H9 (cell line): ENCODE data around the gene SERPING1. TPM values are rescaled to one million over a fixed set of nuclear protein-coding genes. Genes with fewer than 3 reads are reported as not detected.

ENCODE experiments used
- DNase-seq: peaks from one replicate; pipeline ENCODE4 v3.0.0-alpha.2; 2017
- H2AFZ ChIP-seq: one replicate; pipeline ENCODE4 v1.6.1; 2013; ENCODE audit warnings: mild to moderate bottlenecking, low read length, control low read depth, moderate library complexity
- H2AK5ac ChIP-seq: 2 replicates; pipeline ENCODE4 v1.6.1; 2013; ENCODE audit warnings: low read length, control low read depth, mixed read lengths; ENCODE audit not compliant: insufficient read length
- H2BK120ac ChIP-seq: one replicate; pipeline ENCODE4 v1.6.1; 2013; ENCODE audit warnings: low read depth, mild to moderate bottlenecking, low read length, control low read depth, inconsistent platforms; ENCODE audit not compliant: poor library complexity, severe bottlenecking
- H2BK12ac ChIP-seq: 2 replicates; pipeline ENCODE4 v1.6.1; 2013; ENCODE audit warnings: low read length, control low read depth, mixed read lengths, low read depth; ENCODE audit not compliant: insufficient read length
- H2BK15ac ChIP-seq: 2 replicates; pipeline ENCODE4 v1.6.1; 2013; ENCODE audit warnings: low read depth, low read length, control low read depth
- H2BK20ac ChIP-seq: one replicate; pipeline ENCODE4 v1.6.1; 2013; ENCODE audit warnings: low read depth, mild to moderate bottlenecking, low read length, control low read depth, inconsistent platforms; ENCODE audit not compliant: poor library complexity, severe bottlenecking
- H2BK5ac ChIP-seq: 2 replicates; pipeline ENCODE4 v1.6.1; 2013; ENCODE audit warnings: low read length, control low read depth, mixed read lengths; ENCODE audit not compliant: insufficient read length
- H3K14ac ChIP-seq: 2 replicates; pipeline ENCODE4 v1.6.1; 2013; ENCODE audit warnings: low read length, control low read depth; ENCODE audit not compliant: insufficient read depth
- H3K18ac ChIP-seq: 2 replicates; pipeline ENCODE4 v1.6.1; 2013; ENCODE audit warnings: low read depth, mild to moderate bottlenecking, mixed read lengths, low read length, control low read depth; ENCODE audit not compliant: insufficient read length
- H3K23ac ChIP-seq: 2 replicates; pipeline ENCODE4 v1.6.1; 2013; ENCODE audit warnings: low read length, control low read depth, mixed read lengths, low read depth; ENCODE audit not compliant: insufficient read length
- H3K23me2 ChIP-seq: 2 replicates; pipeline ENCODE4 v1.6.1; 2013; ENCODE audit warnings: low read depth, mild to moderate bottlenecking, mixed read lengths, low read length, control low read depth; ENCODE audit not compliant: insufficient read length, poor library complexity, severe bottlenecking
- H3K27ac ChIP-seq: 2 replicates; pipeline ENCODE4 v1.5.1; 2013; ENCODE audit warnings: low read length, control low read depth, mixed read lengths, low read depth; ENCODE audit not compliant: insufficient read length
- H3K27me3 ChIP-seq: 2 replicates; pipeline ENCODE4 v1.6.1; 2013; ENCODE audit warnings: low read length, control low read depth, inconsistent platforms; ENCODE audit not compliant: insufficient read depth
- H3K4ac ChIP-seq: 2 replicates; pipeline ENCODE4 v1.6.1; 2013; ENCODE audit warnings: low read depth, mild to moderate bottlenecking, control low read depth, inconsistent platforms, low read length, moderate library complexity
- H3K4me1 ChIP-seq: 2 replicates; pipeline ENCODE4 v1.6.1; 2013; ENCODE audit warnings: low read length, control low read depth, inconsistent platforms; ENCODE audit not compliant: insufficient read depth
- H3K4me2 ChIP-seq: 2 replicates; pipeline ENCODE4 v1.6.1; 2013; ENCODE audit warnings: low read length, control low read depth, mixed read lengths; ENCODE audit not compliant: insufficient read length, insufficient read depth
- H3K56ac ChIP-seq: 2 replicates; pipeline ENCODE4 v1.6.1; 2013; ENCODE audit warnings: low read depth, mild to moderate bottlenecking, mixed read lengths, low read length, control low read depth; ENCODE audit not compliant: insufficient read length
- H3K79me1 ChIP-seq: 2 replicates; pipeline ENCODE4 v1.6.1; 2013; ENCODE audit warnings: low read depth, mild to moderate bottlenecking, moderate library complexity, low read length, control low read depth, inconsistent platforms; ENCODE audit not compliant: insufficient read depth, poor library complexity, severe bottlenecking
- H3K79me2 ChIP-seq: 2 replicates; pipeline ENCODE4 v1.6.1; 2013; ENCODE audit warnings: low read length, control low read depth, inconsistent platforms; ENCODE audit not compliant: insufficient read depth
- H3K9ac ChIP-seq: 2 replicates; pipeline ENCODE4 v1.6.1; 2013; ENCODE audit warnings: low read length, control low read depth, mixed read lengths; ENCODE audit not compliant: insufficient read length; ENCODE audit errors: extremely low read depth
- H3K9me3 ChIP-seq: one replicate; pipeline ENCODE4 v1.6.1; 2013; ENCODE audit warnings: low read depth, low read length, inconsistent platforms; ENCODE audit not compliant: control insufficient read depth
- H3T11ph ChIP-seq: one replicate; pipeline ENCODE4 v1.6.1; 2013; ENCODE audit warnings: mild to moderate bottlenecking, low read length, control low read depth, inconsistent platforms
- H4K20me1 ChIP-seq: one replicate; pipeline ENCODE4 v1.6.1; 2013; ENCODE audit not compliant: control insufficient read depth, insufficient read length, insufficient read depth
- H4K5ac ChIP-seq: 2 replicates; pipeline ENCODE4 v1.6.1; 2013; ENCODE audit warnings: low read depth, mild to moderate bottlenecking, mixed read lengths, low read length, control low read depth; ENCODE audit not compliant: insufficient read length
- H4K8ac ChIP-seq: replicated peaks from 2 replicates; pipeline ENCODE4 v1.6.1; 2013; ENCODE audit warnings: low read length, control low read depth, mixed read lengths, low read depth; ENCODE audit not compliant: insufficient read length
- H4K91ac ChIP-seq: 2 replicates; pipeline ENCODE4 v1.6.1; 2013; ENCODE audit warnings: low read depth, mild to moderate bottlenecking, moderate library complexity, mixed read lengths, low read length, control low read depth; ENCODE audit not compliant: insufficient read length
- H3K27ac Mint-ChIP-seq, 3 experiments: 2 replicates in 2 of 3; 3 replicates in 1 of 3; pipeline ENCODE4 v1.8.0; 2020 to 2021; ENCODE audit warnings: mixed read lengths in 3 of 3, mild to moderate bottlenecking in 1 of 3, moderate library complexity in 1 of 3
- H3K27me3 Mint-ChIP-seq: 2 replicates; pipeline ENCODE4 v1.8.0; 2021; ENCODE audit warnings: low read depth, mild to moderate bottlenecking, moderate library complexity, mixed read lengths
- H3K36me3 Mint-ChIP-seq, 3 experiments: 2 replicates in 2 of 3; 3 replicates in 1 of 3; pipeline ENCODE4 v1.8.0; 2020 to 2021; ENCODE audit warnings: low read depth in 3 of 3, mixed read lengths in 3 of 3; ENCODE audit not compliant: insufficient read depth in 1 of 3
- H3K4me1 Mint-ChIP-seq, 2 experiments: 2 replicates each; pipeline ENCODE4 v1.8.0; 2020; ENCODE audit warnings: mixed read lengths in 2 of 2
- H3K4me3 Mint-ChIP-seq, 2 experiments: 2 replicates in 1 of 2; 3 replicates in 1 of 2; pipeline ENCODE4 v1.8.0; 2020 to 2021; ENCODE audit warnings: mild to moderate bottlenecking in 2 of 2, mixed read lengths in 2 of 2, moderate library complexity in 1 of 2
- H3K9me3 Mint-ChIP-seq, 2 experiments: 2 replicates in 1 of 2; 3 replicates in 1 of 2; pipeline ENCODE4 v1.8.0; 2020; ENCODE audit warnings: mild to moderate bottlenecking in 2 of 2, mixed read lengths in 2 of 2, moderate library complexity in 1 of 2
- WGBS: extraction: QIAGEN DNeasy Blood & Tissue Kit; methylation state at CpG from one replicate; pipeline ENCODE4 v1.1.7; 2013; ENCODE audit warnings: missing lambda C conversion rate, low lambda C conversion rate, mixed read lengths; ENCODE audit not compliant: insufficient read length; ENCODE audit errors: extremely low coverage; 5-methylcytosine and 5-hydroxymethylcytosine counted together
- total RNA-seq: library from RNA; stranded (reverse); gene quantifications from 2 replicates; pipeline ENCODE4 v1.2.1, GENCODE V29; 2021
- TF ChIP-seq, protein P1 (sequence below): fragments of 200-600 bp; sonication (generic); conservative IDR thresholded peaks from 3 replicates; pipeline ENCODE4 v1.8.0; 2021; ENCODE audit warnings: antibody characterized with exemption, mild to moderate bottlenecking

The SERPING1 gene
- total RNA-seq, 1 experiment from 2014 or later = 35.2 TPM

DNA sequence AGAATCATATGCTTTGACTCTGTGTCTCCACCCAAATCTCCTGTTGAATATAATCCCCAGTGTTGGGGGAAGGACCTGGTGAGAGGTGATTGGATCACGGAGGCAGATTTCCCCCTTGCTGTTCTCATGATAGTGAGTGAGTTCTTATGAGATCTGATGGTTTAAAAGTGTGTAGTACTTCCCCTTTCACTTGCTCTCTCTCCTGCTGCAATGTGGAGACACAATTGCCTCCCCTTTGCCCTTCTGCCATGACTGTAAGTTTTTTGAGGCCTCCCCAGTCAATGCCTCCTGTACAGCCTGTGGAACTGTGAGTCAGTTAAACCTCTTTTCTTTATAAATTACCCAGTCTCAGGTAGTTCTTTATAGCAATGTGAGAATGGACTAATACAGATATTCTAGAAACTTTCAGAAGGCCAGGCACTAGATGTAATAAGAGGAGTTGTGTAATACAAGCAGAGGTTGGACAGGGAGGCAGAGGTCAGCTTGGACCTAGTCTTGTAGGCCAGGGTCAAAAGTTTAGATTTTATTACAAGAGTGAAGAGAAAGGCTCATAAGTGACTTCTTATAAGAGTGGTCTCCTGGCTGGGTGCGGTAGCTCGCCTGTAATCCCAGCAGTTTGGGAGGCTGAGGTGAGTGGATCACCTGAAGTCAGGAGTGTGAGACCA is 9.3 kb upstream of the SERPING1 start:
- no peak overlapping the region for H2AFZ ChIP-seq
- no peak overlapping the region for H3K56ac ChIP-seq
- no peak overlapping the region for H3T11ph ChIP-seq
- no peaks in the 10 kb centered on the region for H3K27me3 ChIP-seq
- H3K4me2 ChIP-seq = no peak overlapping the region
- H3K9me3 ChIP-seq = no peaks in the 10 kb centered on the region
- H2BK15ac ChIP-seq = no peak overlapping the region
- no peak overlapping the region for H2AK5ac ChIP-seq
- H3K14ac ChIP-seq = no peak overlapping the region
- H3K23me2 ChIP-seq = no peaks in the 10 kb centered on the region
- H3K4me1 Mint-ChIP-seq = peaks cover 5 to 20% of the 10 kb centered on the region in 2 experiments
- no peaks in the 10 kb centered on the region for H3K36me3 Mint-ChIP-seq
- H3K79me1 ChIP-seq = no peaks in the 10 kb centered on the region
- H4K5ac ChIP-seq = no peak overlapping the region
- H2BK120ac ChIP-seq = no peak overlapping the region
- peaks cover 2 to 5% of the 10 kb centered on the region in 2 experiments; a peak in 3 of 5 replicates for H3K9me3 Mint-ChIP-seq
- H3K27ac ChIP-seq = no peak overlapping the region
- H4K91ac ChIP-seq = no peak overlapping the region
- TF ChIP-seq, protein P1, sequence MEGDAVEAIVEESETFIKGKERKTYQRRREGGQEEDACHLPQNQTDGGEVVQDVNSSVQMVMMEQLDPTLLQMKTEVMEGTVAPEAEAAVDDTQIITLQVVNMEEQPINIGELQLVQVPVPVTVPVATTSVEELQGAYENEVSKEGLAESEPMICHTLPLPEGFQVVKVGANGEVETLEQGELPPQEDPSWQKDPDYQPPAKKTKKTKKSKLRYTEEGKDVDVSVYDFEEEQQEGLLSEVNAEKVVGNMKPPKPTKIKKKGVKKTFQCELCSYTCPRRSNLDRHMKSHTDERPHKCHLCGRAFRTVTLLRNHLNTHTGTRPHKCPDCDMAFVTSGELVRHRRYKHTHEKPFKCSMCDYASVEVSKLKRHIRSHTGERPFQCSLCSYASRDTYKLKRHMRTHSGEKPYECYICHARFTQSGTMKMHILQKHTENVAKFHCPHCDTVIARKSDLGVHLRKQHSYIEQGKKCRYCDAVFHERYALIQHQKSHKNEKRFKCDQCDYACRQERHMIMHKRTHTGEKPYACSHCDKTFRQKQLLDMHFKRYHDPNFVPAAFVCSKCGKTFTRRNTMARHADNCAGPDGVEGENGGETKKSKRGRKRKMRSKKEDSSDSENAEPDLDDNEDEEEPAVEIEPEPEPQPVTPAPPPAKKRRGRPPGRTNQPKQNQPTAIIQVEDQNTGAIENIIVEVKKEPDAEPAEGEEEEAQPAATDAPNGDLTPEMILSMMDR = no peak
- no peak overlapping the region for H2BK20ac ChIP-seq
- H2BK12ac ChIP-seq = no peak overlapping the region
- H3K4me1 ChIP-seq = no peaks in the 10 kb centered on the region
- H3K27ac Mint-ChIP-seq = no peak overlapping the region
- no peak overlapping the region for H3K4me3 Mint-ChIP-seq
- peaks cover 15% of the 10 kb centered on the region; the same call in 1 of the 2 replicates for H3K27me3 Mint-ChIP-seq
- H3K18ac ChIP-seq = no peak overlapping the region
- H3K9ac ChIP-seq = no peak overlapping the region
- no CpG with 5 or more reads among the region's 3 CpGs for WGBS
- H4K8ac ChIP-seq = no peak overlapping the region
- no peak overlapping the region for H3K23ac ChIP-seq
- no peak overlapping the region for H2BK5ac ChIP-seq
- DNase-seq = no peak
- no peaks in the 10 kb centered on the region for H4K20me1 ChIP-seq
- H3K79me2 ChIP-seq = no peaks in the 10 kb centered on the region
- H3K4ac ChIP-seq = no peak overlapping the region
